DMS 273 (cell line): ENCODE results near the gene KDELR3.

Experiments used
- DNase-seq: peaks from one replicate; lab custom pipeline; 2025; ENCODE audit not compliant: unreplicated experiment; lab: John Stamatoyannopoulos, UW

The KDELR3 gene

DNA sequence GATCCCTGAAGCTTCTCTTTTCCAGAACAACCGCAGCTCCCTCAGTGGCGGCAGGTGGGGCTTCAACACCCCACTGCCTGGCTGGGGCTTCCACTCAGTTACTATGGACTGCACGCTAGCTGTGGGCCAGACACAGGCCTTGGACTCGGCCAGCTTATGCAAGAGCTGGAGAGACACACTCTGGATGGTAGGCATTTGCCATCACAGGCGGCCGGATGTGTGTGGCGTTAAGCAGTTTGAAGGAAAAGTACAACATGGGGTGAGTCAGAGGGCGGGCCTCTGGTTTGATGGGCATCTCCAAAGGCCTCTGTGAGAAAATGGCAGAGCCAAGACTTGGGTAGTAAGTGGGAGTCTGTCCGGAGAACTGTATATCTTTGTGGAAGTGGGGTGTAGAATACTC, 30.5 kb upstream of the KDELR3 start:
- DNase-seq, result no peak

DNA sequence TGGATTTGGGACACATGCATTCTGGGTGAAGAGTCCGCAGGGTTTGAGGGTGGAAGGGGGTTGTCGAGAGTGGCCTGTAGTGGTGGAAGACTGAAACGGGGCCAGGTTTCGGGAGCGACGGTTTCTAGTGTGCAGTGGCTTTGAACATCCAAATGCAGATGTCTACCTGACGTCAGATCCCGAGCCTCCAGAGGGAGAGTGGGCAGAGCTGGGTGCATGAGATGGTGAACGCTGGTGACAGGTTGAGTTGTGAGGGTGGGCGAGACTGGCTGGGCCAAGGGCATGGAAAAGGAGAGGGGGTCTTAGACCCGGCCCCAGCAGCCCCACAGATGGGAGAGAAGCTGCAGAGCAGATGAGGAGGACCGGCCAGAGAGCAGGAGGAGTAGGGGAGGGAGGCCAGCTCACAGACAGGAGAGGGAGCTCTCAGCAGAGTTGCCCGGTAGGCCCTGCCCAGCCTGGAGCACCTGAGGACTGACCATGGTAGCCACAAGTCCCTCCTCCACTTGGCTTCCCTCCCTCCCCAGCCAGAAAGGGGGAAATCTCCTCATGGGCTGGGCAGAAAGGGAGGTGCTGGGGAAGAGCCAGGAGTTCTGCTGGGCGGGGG, 27.0 kb upstream of the KDELR3 start:
- DNase-seq, result no peak

DNA sequence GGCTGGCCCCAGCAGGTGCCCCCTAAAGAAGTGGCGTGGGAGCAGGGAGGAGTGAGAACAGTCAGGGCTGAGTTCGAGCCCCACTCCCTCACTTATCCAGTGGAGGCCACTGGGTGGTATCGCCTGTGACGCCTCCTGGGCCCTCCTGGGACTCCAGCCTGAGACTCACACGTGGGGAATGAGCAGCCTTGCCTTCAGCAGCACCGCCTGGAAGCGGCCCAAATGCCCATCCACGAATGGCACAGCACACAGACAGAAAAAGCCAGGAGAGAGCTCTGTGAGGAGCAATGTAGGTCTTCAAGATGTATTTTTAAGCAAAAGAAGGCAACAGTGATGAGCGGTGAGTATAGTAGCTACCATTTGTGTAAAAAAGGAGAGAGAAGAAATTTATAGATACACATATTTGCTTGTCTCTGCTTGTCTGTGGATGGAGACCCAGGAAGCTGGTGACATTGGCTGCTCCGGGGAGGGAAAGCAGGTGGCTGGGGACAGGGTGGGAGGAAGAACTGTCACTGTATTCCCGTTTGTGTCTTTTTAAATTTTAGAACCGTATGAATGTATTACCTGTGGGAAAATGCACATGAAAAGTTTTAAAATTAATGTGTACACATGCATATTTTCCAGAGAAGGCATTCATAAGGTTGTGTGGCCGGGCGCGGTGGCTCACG, 26.1 kb upstream of the KDELR3 start:
- DNase-seq, result no peak

DNA sequence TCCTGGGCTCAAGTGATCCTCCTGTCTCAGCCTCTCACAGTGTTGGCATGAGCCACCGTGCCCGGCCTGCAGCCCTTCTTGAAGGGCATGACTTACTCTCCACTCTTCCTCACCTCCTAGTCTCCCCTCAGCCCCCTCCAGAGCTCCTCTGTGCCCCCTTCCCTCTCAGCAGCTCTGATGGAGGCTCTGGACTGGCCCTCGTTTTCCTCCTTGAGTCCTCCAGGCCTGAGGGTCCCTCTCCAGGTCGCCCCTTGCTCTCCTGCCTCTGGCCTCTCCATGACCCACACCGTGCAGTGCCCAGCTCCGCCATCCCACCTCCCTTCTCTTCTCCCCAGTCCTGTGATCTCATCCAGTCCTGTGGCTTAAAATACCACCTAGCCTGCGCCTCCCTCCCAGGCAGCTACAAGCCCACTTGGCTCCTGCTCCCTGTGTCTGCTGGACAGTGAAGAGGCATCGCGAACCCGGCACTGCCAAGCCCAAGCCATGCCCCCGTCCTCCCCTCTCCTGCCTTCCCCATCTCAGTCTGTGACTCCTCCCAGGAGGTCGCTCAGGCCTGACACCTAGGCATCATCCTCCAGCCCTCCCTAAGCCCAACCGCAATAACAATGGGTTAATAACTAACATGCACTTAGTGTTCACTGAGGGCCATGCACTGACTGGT, 24.8 kb upstream of the KDELR3 start:
- DNase-seq, result no peak

DNA sequence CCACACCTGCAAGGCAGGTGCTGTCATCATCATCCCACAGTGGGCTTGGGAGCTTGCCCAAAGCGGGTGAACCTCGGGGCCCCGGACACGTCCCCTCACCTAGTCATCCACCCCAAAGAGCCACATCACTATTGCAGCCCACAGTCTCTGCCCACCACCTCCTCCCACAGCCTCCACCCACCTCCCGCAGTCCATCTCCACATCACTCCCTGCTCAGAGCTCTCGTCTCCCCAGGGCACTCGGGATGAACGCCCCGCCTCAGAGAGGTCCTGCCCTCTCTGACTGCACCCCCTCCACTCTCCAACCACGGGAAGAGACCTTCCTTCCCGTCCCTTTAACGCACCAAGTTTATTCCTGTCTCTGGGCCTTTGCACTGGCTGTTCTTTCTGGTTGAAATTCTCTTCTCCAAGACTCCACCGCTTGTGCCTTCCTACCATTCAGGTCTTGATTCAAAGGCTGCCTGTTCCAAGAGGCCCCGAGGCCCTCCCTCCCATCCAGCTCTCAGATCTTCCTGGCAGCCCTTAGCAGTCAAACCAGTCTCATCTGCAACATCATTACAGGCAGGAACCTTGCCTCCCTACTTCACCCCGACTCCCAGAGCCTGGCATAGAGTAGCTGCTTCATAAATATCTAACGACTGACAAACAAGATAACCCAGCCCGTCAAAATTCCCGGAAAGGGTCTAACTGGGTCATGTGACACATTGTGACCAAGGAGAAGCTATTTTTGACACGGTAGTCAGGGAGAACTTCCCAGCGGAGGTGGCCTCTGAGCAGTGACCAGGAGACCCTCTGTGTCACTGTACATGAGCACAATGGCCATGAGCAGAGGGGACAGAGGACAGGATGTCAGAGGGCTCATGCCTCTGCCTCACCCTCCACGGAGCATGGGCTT, 24.0 kb upstream of the KDELR3 start:
- DNase-seq, result no peak

DNA sequence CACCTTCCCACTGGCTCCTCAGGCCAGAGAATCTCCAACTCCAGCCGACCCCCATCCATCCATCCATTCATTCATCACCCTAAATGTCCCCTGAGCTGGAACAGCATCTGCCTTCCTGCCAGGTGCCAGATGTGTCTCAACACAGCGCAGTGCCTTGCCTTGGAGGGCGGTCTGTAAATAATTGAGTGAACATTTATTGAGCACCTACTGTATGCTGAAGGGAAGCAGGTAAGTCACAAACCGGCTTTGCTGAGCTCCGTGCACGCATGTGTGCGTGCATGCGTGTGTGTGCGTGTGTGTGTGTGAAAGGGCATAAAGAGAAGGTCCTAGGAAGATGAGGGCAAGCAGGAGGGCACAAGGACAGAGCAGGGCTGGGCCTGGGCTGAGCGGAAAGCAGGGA, 23.1 kb upstream of the KDELR3 start:
- DNase-seq, result no peak

DNA sequence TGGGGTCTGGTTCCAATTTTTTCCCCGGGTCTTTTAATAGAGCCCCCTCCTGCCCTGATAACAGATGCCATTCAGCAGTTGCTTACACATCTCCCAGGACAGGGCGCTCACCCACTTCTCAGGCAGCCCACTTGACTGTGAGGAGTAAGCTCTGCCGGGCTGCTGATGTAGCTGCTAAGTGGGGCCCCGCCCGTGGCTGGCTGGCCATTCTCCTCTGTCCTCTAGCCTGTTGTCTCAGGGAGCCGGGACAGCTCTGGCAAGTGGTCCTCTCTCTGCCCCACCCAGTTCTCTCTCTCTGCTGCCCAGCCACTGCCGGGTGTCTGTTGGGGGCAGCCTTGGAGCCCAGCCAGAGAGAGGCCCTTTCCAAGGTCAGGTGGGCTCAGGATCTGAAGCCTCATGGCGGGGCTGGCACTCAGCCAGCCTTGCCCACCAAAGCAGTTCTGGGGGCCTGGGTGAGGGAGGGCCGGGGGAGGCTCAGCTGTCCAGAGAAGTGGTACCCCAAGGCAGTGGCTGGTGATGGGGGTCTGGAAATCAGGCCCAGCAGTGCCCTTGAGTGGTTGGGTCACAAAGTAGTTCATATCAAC, 21.8 kb upstream of the KDELR3 start:
- DNase-seq, result no peak

DNA sequence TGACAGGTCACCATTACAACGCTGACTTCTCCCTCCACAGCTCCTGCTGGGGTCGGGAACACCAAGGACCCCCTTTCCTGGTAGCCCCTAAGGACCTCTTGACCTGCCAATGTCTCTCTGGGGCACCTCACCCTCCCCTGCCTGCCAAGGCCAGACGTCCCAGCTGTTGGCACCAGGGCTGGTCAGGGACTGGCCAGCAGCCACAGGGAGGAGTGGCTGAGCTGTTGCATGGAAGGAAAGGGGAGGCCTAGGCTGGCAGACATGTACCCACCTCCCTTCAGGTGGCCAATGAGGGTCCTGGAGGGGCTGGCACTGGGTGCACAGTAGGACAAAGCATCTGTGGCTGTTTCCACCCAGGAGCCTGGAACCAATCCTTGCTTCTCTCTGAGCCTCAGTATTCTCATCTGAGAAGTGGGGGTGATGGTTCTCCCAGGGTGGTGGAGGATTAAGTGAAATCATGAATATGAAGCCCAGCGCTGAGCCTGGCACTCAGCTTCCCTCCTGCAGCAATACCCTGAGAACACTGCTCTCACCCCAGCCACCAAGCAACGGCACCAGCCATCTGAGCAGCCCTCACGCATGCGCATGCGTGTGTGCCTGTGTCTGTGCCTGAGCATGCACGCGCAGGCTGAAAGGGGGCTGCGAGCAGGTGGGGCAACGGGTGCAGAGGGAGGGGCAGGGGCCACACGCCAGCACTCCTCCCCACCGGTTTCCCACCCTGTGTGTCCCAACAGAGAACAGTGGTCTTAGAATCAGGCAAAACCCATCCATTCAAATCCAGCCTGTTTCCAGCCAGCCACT, 18.8 kb upstream of the KDELR3 start:
- no peak for DNase-seq

DNA sequence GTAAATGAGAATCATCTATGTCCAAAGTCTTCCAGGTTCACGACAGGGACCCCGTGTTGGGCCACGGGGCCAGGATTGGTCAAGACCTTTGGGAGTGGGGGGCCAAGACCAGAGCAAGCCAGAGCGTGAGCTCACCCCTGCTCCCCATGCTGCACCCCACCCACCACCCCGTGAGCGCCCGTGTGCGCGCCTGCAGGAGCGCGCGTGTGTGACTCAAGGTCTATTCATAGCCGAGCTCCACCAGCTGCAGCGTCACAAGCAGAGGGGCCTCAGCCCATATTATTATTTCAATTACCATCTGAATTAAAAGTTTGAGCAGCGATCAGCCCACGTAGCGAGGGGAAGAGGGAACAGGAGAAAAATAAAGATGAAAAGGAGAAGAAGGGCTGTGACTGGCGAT, 18.1 kb upstream of the KDELR3 start:
- DNase-seq, result no peak

DNA sequence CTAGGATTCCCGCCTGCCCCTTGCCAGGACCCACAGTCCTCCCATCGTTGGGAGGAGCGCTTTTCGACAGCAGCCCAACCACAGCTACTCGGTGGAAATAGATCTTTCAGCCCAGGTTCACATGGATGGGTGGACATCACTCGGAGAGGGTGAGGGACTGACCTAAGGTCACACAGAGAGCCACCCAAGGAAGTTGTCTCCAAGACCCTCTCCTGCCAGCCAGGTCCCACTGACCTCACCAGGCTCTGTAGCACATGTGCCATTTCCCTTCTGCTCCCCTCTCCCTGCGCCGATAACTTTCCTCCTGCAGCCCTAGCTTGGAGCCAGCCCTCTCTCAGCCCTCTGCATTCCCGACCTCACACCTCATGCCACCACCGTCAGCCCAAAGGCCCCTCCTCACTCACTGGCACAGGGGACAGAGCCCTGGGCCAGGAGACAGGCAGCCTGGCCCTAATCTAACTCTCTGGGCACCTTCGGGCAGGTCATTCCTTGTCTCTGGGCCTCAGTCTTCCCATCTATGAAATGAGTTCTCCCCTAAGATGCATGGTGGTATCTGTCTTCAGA, 17.6 kb upstream of the KDELR3 start:
- DNase-seq, result no peak

DNA sequence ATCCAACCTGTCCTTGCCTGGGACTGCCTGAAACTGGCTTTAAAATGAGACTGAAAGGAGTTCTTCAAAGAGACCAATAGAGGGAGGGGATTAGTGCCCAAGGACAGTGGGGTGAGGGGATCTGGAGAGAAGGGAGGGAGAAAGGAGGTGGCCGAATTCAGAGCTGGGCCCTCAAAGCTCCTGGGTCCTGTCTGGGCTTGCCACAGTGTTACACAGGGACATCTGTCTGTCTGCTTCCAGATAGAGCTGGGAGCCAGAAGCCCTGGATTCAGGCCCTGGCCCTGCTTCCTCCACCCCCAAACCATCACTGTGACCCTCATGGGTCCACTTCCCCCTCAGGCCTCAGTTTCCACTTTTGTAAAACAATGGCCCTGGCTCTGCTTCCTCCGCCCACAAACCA, 16.5 kb upstream of the KDELR3 start:
- peak; percentile 50 for DNase-seq

DNA sequence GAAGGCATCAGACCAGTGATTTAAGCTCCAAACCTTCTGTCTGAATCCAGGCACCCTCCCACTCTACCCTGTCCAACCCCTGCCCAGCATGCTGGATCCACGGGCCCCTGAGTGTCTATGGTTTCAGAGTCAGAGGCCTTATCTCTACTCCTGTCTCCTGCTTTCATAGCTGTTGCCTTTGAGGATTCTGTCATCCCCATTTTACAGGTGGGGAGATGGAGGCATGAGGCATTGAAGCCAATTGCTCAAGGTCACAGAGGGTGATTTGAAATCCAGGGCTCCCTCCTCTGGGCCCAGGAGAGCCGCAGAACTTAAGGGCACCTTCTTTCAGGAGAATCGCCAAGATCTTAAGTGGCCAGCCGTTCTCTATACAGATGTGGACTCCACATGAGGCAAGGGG, 16.0 kb upstream of the KDELR3 start:
- no peak for DNase-seq

DNA sequence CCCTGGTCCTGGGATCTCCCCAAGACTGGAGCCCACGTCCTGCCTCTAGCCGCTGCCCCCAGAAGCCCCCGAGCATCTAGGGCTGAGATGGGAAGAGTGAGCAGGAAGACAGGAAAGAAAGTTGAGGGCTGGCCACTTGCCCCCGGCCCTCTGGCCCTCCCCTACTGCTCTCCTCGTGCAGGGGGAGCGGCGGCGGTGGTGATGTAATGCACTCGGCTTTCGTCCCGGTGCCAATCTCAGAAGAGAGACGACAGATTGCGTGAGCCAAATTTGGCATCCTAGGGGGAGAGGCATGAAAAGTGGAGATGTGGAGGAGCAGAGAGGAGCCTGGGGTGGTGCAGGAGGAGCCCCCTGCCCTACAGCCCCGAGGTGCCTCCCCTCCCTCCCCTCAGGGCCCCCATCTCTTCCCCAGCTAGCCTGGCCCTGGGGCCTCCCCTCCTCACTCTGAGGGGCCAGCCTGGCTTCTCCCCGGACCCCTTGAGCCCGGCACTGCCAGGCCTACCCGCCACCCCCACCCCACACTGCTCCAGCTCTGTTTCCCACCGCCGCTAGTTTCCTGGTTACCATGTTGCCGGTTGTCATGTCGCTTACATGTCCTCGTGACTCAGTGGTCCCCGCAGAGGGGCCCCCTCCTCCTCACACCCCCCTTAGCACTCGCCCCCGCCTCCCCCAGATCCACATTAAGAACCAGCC, 15.4 kb upstream of the KDELR3 start:
- peak; percentile 95 for DNase-seq

DNA sequence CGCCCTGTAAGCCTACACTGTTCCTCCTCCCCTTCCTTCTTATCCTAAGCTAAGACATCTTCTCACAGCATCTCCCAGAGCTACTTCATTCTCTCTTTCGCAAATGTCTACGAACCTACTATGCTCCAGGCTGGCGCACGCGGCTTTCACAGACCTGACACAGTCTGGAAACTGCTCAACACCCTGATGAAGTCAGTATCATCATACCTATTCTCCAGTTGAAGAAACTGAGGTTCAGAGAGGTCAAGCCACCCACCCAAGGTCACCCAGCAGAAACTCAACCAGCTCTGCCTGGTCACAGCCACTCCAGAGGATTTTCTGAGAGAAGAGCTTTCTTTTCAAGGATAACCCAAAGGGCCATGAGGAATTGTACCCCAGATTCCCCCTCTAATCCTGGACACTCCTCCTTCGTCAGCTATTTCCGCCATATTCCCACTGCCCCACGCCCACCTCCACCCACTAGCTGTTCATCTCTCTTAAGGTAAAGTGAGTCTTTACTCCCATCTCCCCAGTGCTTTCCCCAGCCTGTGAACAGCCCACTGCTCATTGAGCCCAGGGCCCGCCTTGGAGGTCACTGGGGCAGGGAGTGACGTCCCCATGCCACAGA, 14.7 kb upstream of the KDELR3 start:
- DNase-seq, result no peak

DNA sequence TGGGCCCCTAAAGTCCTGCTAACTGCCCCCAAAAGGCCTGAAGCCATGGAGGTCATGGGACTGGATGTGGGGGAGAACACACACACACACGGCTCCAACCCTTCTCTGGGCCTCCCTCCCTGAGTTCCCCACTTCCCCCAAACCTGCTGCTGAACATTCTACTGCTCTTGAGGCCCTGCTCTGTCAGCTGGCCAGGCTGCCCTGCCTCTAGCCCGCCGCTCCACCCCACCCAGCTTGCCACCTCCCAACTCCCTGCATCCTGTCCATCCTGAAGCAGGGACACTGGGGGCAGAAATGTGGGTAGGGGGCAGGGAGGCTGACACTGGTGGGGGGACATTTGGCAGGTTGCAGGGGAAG, 13.9 kb upstream of the KDELR3 start:
- peak; percentile 54 for DNase-seq

DNA sequence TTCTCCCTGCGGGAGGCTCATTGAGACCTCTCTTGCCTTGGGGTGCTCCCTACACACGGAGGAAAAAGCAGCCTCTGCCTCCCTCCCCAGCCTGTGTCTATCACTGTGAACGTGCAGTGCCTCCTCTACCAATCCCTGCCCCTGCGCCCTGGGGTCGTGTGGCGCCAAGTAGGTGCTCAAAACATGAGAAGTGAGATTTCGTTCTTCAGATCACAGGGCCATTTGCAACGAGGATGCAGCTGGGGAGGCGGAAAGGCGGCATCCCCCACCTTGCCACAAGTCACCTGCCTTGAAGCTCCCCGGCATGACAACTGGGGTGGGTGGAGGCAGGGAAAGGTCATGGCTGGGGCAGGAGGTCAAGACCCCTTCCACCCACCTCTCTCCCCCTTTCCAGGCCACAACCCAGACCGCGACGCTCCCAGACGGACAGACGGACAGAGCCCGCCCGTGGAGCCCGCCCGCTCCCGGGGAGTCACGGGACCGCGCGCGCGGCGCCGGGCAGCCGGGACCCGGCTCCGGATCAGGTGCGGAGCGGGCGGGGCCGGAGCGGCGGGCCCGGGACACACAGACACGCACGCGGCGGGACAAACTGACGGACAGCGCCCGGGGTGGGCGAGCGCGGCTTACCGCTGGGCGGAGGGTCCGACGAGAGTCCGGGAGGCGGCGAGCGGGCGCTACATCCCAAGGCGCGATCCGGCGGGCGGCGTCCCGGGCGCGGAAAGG, 13.4 kb upstream of the KDELR3 start:
- peak; percentile 64 for DNase-seq

DNA sequence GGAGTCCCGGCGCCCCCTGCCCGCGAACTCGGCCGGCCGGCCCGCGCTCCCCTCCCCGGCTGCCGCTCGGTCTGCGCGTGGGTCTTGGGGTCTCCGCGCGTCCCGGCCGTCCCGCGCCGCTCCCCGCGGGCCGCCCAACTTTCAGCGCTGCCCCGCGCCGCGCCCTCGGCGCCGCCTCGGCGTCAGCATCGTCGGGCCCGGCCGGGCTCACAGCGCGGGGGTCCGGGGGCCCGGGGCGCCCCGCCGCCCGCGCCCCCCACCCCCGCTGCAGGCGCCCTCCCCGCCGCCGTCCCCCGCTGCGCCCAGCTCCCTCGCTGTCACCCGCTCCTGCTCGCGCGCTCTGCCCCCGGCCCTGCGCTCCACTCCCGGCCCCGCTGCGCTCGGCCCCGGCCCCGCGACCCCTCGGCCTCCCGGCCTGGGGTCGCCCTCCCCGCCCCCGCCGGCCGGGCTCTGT, 12.8 kb upstream of the KDELR3 start, which contains the start of gene KCNJ4:
KCNJ4 (minus strand) TSS at position 124 of the 454 bp plus-strand sequence. CDS start 27,067 bp downstream, outside the sequence.
- no peak for DNase-seq

DNA sequence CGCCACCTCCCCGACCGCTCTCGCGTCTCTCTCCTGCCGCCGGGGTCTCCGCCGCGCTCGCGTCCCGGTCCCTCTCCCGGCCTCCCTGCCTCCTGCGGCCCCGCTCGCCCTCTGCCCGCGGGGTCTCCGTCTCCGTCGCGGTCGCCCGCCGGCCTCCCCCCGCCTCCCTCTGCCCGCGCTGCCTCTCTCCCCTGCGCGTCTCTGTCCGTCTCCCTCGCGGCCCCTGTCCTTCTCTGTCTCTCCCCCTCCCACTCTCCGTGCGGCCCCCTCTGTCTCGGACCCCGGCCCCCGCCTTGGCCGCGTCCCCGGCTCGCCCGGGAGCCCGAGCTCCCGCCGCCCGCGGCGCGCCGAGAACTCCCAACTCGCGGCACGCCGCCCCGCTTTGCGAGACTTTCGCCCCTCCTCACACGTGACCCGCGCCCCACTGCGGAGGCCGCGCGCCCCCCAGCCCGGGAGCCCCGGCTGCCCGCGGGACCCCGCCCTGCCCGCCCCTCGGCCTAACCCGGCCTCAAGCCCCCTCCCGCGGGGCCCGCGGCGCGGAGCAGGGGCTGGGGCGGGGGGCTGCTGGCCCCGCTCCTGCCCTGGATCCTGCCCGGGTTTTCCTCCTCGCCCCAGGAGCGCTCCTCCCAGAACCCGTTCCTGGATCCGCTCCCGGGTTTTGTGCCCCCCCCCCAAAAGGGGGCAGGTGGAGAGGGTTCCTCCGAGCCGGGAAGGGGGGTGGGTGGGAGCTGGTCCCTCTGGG, 12.2 kb upstream of the KDELR3 start:
- peak; percentile 83 for DNase-seq
